ENCODE measurements around the gene EMD.

EMD gene

DNA sequence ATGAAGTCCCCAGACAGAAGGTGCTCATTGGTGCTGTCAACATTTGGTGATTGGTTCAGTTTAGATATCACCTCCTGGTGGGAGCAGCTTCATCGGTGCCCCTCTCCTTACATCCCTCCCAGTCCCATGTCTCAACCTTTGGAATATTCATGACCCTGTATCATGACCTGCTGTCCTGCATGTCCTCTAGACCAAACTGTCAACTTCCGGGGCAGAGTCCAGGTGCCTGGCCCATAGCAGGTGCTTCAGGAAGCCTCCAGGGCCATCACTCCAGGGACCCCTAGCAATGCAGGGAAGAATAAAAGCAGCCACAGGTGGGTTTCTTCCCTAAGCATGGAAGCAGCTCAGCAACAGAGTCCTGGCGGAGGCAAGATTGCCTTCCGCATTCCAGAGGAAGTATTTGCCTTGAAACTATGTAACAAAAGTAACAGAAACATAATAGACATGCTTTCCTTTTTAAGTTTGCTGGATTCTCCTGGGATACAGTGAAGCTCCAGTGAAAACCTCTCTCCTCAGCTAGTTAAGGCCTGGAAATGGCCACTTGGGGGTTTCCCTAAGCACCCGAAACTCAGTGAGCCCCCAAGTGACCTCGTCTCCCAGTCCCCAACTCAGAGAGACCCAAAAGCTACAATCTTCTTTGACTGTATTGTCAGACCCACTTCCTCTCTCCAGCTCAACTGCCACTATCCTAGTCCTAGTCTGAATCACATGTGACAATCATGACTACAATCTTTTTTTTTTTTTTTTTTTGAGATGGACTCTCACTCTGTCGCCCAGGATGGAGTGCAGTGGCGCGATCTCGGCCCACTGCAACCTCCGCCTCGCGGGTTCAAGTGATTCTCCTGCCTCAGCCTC lies 48.0 kb downstream of the EMD start:
- no peak for DNase-seq

DNA sequence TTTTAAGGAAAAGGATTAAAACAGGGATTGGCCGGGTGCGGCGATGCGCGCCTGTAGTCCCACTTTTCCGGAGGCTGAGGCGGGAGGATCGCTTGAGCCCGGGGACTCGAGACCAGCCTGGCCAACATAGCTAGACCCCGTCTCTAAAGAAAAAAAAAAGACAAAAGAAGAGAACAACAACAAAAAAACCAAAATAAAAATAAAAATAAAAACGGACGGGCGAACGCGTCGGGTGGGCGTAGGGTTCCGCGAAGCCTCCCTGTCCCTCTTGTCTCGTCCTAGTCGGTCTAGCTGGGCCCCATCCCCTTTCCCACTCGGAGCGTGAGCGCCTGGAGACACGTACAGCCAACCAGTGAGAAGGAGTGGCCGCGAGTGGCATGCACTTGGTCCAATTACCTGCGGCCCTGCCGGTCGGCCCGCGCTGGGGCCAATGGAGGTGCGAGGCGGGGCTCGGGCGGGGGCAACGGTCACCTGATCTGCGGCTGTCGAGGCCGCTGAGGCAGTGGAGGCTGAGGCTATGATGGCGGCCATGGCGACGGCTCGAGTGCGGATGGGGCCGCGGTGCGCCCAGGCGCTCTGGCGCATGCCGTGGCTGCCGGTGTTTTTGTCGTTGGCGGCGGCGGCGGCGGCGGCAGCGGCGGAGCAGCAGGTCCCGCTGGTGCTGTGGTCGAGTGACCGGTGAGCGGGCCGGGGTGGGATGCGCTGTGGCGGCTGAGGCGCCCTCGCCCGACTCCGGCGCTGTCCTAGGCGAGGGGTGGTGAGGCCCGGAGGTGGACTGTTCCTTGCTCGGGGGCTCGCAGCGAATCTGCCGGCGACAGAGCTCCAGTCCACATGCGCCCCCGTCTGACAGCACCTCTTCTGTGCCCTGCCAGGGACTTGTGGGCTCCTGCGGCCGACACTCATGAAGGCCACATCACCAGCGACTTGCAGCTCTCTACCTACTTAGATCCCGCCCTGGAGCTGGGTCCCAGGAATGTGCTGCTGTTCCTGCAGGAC lies 49.4 kb downstream of the EMD start, which contains the start of gene ATP6AP1:
ATP6AP1 (plus strand) TSS at position 502 of the 996 bp plus-strand sequence; CDS start at position 518, 16 bp downstream.
- peak; percentile 89 for DNase-seq

DNA sequence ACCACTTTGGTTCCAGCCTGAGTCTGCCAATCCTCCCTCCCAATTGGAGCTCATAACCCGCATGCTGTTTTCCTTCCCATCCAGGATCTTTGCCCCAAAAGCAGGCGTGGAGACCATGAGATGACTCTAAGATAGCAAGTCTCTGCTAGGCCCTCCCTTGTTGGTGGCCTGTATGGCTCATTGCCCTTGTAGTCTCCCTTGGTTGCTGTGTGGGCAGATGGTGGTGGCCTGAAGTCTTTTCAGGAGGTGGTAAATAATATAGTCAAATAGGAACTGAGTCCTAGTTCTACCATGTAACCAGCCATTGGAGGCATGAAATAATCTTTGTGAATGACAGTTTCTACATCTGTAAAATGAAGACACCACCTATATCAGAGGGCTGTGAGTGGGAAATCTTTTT lies 50.6 kb downstream of the EMD start:
- no peak for DNase-seq

DNA sequence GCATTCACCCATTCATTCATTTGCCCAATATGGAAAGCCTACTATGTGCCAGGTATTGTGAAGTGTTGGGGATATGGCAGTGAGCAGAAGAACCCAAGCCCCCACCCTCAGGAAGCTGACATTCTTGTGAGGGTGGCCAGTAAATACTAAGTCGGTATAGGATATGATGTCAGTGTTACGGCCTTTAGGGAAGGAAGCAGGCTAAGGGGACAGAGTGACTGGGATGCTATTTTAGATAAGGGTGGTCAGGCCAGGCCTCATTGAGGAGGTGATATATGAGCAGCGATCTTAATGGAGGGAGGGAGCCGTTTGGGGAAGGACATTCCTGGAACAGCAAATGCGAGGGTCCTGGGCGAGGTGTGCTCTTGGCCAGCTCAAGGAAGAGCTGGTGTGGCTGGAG lies 51.4 kb downstream of the EMD start:
- no peak for DNase-seq

DNA sequence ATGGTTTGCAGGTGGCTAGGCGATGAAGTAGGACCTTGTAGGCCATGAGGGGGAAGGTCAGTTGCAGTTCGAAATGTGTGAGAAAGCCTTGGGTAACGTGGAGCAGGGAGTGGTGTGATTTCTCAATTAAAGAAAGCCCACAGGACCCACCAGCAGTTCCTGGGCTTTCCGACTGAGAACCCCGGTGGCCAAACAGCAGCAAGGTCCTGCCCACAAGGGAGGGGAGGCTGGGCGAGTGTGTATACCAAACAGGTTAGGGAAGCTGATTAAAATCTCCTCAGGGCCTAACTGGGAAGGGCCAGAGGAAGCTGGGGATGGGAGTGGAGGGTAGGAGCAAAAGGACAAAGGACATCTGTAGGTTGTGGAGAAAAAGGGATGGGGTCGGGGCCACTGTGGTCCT lies 51.8 kb downstream of the EMD start:
- DNase-seq: no peak

Data from HCEC 1CT (cell line).